Measurements from ENCODE around the gene ERO1B.
"Not testable (repeated sequence)": the region's sequence is repeated elsewhere in the genome, so short reads cannot be mapped to it uniquely, and the experiment has no call there.

- not testable (repeated sequence) for TF ChIP-seq E2F5 (CRISPR knock-in tag; conservative IDR thresholded peaks at IDR 0.05); JUND (CRISPR knock-in tag; IDR thresholded peaks at IDR 0.05); ZNF260 (CRISPR knock-in tag; IDR thresholded peaks at IDR 0.05; ENCODE audit: borderline replicate concordance, low read depth); HMGA1 (CRISPR knock-in tag; conservative IDR thresholded peaks at IDR 0.05); KDM5A (IDR thresholded peaks at IDR 0.05; ENCODE audit: borderline replicate concordance, low read length); ZNF256 (CRISPR knock-in tag; conservative IDR thresholded peaks at IDR 0.05); KLF16 (CRISPR knock-in tag; IDR thresholded peaks at IDR 0.05); NR3C1 (CRISPR knock-in tag; IDR thresholded peaks at IDR 0.05); IRF9 (CRISPR knock-in tag; IDR thresholded peaks at IDR 0.05; ENCODE audit: borderline replicate concordance); EZH2 (conservative IDR thresholded peaks at IDR 0.05; ENCODE audit: low read depth, low read length); ETV6 (CRISPR knock-in tag; conservative IDR thresholded peaks at IDR 0.05)
Measured at GRCh38 chr1:236188084-236188483, 93.7 kb downstream of the ERO1B start.
